ENCODE data around the gene TARS1.
"Not testable (repeated sequence)": the region's sequence is repeated elsewhere in the genome, so short reads cannot be mapped to it uniquely, and the experiment has no call there.

TARS1 gene

DNA sequence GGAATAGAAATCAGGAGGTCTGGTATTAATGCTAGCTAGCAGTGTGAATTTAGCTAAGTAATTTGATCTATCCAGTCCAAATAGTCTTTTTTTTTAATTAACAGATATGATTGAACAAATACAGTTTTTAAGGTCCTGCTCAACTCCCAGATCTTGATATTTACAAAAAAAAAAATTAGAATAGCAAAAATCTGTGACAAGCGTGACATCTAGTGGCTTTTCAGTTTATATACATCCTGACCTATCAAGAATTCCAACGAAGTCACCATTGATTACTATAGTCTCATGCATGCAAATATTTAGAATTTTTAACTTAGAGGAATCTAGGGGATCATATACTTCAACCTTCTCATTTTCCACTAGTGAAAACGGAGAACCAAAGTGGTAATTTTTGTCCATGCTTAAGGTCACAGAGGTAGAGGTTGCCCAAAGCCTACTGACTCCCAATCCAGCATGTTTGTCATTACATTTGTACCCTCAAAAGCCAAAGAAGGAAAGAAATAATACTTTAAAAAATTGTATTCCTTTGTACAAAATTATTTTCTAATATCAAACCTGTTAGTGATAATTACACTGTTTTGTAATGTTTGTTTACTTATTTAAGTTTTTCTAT lies 17.6 kb upstream of the TARS1 start:
- Histone ChIP-seq H3K9me3 (ENCODE audit: low read length) (no peaks in the 10 kb centered on the region), H3K4me3 (ENCODE audit: low read length) (no peak overlapping the region), H3K4me1 (ENCODE audit: insufficient read depth, low read length) (no peaks in the 10 kb centered on the region), H3K36me3 (ENCODE audit: insufficient read depth, low read length) (no peaks in the 10 kb centered on the region), H3K27me3 (ENCODE audit: insufficient read depth, low read length) (no peaks in the 10 kb centered on the region), H2AFZ (ENCODE audit: low read depth, low read length) (no peak overlapping the region)

DNA sequence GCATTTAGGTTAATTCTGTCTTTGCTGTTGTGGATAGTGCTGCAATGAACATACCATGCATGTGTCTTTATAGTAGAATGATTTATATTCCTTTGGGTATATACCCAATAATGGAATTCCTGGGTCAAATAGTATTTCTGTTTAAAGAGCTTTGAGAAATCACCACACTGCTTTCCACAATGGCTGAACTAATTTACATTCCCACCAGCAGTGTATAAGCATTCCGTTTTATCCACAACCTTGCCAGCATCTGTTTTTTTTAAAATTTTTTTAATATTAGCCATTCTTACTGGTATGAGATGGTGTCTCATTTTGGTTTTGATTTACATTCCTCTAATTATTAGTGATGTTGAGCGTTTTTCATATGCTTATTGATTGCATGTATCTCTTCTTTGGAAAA lies 15.5 kb upstream of the TARS1 start:
- no peaks in the 10 kb centered on the region for H3K27me3 ChIP-seq (ENCODE audit: insufficient read depth, low read length)
- no peak overlapping the region for H2AFZ ChIP-seq (ENCODE audit: low read depth, low read length)
- H3K9me3 ChIP-seq (ENCODE audit: low read length), result no peaks in the 10 kb centered on the region
- H3K4me1 ChIP-seq (ENCODE audit: insufficient read depth, low read length), result no peaks in the 10 kb centered on the region
- H3K36me3 ChIP-seq (ENCODE audit: insufficient read depth, low read length), result no peaks in the 10 kb centered on the region
- no peak overlapping the region for H3K4me3 ChIP-seq (ENCODE audit: low read length)

DNA sequence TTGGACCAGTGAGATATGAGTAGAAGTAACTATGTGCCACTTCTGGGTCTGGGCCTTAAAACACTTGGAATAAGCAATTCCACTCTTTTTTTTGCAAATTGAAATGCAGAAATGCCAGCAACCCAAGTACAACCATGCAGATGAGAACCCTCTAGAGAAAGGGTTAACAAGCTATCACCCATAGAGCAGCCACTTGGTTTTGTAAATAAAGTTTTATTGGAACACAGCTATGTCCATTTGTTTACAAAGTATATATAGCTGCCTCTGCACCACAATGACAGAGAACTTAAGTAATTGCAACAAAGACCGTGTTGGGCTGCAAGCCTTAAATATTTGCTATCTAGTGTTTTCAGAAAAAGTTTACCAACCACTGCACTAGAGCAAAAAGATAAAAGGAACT lies 9.8 kb upstream of the TARS1 start:
- Histone ChIP-seq H3K4me3 (ENCODE audit: low read length) (no peak overlapping the region), H3K27me3 (ENCODE audit: insufficient read depth, low read length) (no peaks in the 10 kb centered on the region), H3K36me3 (ENCODE audit: insufficient read depth, low read length) (no peaks in the 10 kb centered on the region), H2AFZ (ENCODE audit: low read depth, low read length) (no peak overlapping the region), H3K9me3 (ENCODE audit: low read length) (no peaks in the 10 kb centered on the region), H3K4me1 (ENCODE audit: insufficient read depth, low read length) (no peaks in the 10 kb centered on the region)

DNA sequence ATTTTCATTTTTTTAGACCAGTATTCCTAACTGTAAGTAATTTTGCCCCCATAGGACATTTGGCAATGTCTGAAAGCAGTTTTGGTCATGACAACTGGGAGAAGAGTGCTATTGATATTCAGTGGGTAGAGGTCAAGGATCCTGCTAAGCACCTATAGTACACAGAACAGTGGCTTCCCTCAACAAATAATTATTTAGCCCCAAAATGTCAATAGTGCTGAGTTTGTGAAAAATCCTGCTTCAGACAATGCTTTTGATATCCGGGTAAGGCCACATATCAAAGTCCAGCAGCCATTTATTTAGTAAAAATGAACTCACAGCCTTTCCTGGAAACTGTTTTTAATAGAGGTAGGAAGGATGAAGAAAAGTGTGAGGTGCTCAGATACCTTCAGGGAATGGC lies 8.1 kb upstream of the TARS1 start:
- Histone ChIP-seq H3K4me1 (ENCODE audit: insufficient read depth, low read length) (no peaks in the 10 kb centered on the region), H3K27me3 (ENCODE audit: insufficient read depth, low read length) (no peaks in the 10 kb centered on the region), H3K4me3 (ENCODE audit: low read length) (no peak overlapping the region), H3K9me3 (ENCODE audit: low read length) (no peaks in the 10 kb centered on the region), H2AFZ (ENCODE audit: low read depth, low read length) (no peak overlapping the region), H3K36me3 (ENCODE audit: insufficient read depth, low read length) (no peaks in the 10 kb centered on the region)

DNA sequence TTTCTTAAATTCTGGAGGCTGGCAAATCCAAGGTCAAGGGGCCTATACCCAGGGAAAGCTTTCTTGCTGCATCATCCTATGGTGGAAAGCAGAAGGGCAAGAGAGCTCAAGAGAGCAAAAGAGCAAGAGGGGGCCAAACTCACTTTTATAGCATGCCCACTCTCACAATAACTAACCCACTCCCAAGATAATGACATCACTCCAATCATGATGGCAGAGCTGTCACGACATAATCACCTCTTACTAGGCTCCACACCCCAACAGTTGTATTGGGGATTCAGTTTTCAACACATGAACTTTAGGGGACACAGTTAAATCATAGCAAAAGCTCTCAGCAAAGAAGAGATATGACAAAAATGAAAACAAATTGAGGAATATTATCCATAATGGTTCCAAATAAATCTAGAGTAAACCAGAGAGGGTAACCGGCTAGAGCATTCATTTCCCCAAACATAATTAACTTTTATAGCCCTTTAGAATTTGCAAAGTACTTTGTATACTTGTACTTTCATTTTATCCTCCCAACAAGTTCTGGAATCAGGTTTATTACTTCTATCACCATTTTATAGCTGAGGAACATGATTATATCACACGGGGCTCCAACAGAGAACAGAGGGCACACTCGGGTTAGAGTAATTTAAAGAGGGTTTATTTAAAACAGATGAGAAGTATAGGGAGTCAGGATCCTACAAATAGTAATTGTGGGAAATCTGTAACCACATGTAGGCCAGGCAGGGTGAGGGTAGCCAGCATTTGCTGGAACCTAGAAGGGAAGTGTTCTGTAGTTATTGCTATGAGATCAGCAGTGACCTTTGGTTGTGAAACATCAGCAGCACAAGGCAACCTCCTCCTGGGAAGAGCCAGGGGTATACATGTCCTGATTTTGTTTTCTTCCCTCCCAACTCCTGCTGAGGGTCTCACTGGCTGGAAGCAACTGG lies 7.2 kb upstream of the TARS1 start:
- Histone ChIP-seq H3K4me1 (ENCODE audit: insufficient read depth, low read length) (peaks cover under 1% of the 10 kb centered on the region), H3K9me3 (ENCODE audit: low read length) (no peaks in the 10 kb centered on the region), H3K4me3 (ENCODE audit: low read length) (no peak overlapping the region), H3K36me3 (ENCODE audit: insufficient read depth, low read length) (no peaks in the 10 kb centered on the region), H2AFZ (ENCODE audit: low read depth, low read length) (no peak overlapping the region), H3K27me3 (ENCODE audit: insufficient read depth, low read length) (no peaks in the 10 kb centered on the region)

DNA sequence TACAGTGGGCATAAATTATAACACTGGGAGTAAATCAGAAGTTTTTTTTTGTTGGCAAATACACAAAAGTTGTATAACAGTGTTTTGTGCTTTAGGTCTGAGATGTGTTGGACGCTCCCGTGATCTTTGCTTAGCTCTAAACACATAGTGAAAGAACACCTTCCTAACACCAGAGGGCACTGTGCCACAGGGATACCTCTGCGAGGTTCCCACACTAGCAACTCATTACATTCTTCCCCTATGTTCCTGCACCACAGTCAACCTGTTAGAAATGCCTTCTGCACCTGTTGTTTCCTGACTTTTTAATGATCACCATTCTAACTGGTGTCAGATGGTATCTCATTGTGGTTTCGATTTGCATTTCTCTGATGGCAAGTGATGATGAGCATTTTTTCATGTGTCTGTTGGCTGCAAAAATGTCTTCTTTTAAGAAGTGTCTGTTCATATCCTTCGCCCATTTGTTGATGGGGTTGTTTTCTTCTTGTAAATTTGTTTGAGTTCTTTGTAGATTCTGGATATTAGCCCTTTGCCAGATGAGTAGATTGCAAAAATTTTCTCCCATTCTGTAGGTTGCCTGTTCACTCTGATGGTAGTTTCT lies 4.8 kb upstream of the TARS1 start:
- not testable (repeated sequence) for H3K36me3 ChIP-seq (ENCODE audit: insufficient read depth, low read length); H3K4me3 ChIP-seq (ENCODE audit: low read length); H3K9me3 ChIP-seq (ENCODE audit: low read length); H2AFZ ChIP-seq (ENCODE audit: low read depth, low read length); H3K27me3 ChIP-seq (ENCODE audit: insufficient read depth, low read length)
- H3K4me1 ChIP-seq (ENCODE audit: insufficient read depth, low read length), result peaks cover 10% of the 10 kb centered on the region

DNA sequence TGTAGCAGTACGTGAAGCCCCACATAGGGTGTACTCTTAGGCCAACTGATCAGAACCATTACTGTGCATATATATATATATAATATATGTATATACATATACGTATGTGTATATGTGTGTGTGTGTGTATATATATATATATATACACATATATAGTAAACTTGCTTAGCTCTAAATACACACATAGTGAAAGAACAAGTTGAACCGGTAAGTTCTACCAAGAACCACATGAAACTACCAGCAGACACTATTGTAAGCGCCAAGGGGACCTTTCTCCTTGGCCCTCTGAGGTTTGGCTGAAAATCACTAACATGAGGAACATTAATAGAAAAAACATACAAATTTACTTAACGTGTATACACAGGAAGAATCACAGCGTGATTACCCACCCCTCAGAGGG lies 1.8 kb upstream of the TARS1 start:
- peaks cover 20% of the 10 kb centered on the region for H3K4me1 ChIP-seq (ENCODE audit: insufficient read depth, low read length)
- H2AFZ ChIP-seq (ENCODE audit: low read depth, low read length), result no peak overlapping the region
- peak overlapping the region; percentile 93 for H3K4me3 ChIP-seq (ENCODE audit: low read length)
- no peaks in the 10 kb centered on the region for H3K9me3 ChIP-seq (ENCODE audit: low read length)
- H3K27me3 ChIP-seq (ENCODE audit: insufficient read depth, low read length), result no peaks in the 10 kb centered on the region
- no peaks in the 10 kb centered on the region for H3K36me3 ChIP-seq (ENCODE audit: insufficient read depth, low read length)

DNA sequence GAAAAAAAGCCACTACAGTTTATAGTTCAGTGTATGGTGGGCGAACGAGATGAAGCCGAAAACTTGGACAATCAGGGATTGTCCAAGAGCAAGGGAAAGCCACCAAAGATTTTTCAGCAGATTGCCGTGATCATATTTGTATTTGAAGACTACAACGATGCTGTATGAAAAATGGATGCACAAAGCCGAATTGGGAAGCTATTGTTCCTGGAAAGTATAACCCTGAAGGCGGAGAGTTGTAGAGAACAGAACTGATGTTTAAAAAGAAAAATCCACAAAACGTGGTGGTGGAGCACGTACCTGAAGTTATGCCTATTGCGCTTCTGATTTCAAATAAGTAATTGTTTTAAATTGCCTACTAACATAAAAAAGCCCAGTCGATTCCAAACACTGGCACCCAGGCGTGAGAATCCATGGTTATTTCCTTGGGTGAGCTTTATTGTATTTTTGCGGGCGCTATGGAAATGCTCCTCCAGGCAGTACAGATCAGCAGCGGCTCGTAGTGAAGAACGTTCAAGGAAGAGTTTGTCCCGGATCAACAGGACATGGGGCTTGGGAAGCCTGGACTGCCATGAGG lies 772 bp upstream of the TARS1 start:
- Histone ChIP-seq H3K4me1 (ENCODE audit: insufficient read depth, low read length) (peaks cover 20% of the 10 kb centered on the region), H3K4me3 (ENCODE audit: low read length) (peak overlapping the region; percentile 93), H3K9me3 (ENCODE audit: low read length) (no peaks in the 10 kb centered on the region), H2AFZ (ENCODE audit: low read depth, low read length) (peak overlapping the region; percentile 91), H3K36me3 (ENCODE audit: insufficient read depth, low read length) (peaks cover 3% of the 10 kb centered on the region), H3K27me3 (ENCODE audit: insufficient read depth, low read length) (no peaks in the 10 kb centered on the region)

DNA sequence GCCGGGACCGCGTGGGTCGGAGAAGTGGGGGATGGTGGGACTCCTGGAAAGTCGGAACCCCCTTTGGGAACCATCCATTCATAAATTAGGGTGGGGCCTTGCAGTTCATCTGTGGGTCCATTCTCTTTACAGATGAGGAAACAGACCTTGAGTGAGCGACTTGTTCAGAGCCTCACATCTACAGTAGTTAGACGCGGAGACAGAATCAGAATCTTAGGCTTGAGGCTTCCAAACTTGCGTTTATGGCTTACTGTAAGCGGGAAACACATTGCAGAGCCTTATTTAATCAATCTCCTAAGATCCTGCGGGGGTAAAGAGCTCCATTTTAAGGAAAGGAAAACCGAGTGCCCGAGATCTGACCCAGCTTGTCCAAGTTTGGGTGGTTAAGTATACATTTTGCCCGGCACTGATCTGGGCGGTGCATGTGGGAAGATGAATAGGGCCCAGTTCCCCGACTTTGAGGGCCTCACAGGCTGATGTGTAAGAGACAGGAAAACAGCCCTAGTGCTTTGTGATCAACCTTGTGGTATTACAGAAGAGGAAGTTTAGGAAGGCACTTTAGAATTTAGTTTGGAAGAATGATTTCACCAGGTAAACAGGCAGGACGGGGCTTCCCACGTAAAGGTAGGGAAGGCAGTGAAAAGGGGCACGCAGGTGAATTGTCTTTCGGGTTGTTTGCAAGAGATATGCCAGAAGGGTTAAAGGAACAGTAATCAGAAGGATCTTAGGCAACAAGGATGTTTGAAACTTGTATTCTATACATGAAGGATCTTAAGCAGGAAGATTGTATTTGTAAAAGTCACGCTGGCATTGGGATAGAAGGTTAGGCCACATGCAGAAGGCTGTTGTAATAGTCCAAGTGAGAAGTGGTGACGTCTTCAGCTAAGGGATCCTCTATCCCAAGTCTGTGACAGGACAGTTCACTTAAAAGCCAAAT lies 744 bp downstream of the TARS1 start:
- peak overlapping the region; percentile 93 for H3K4me3 ChIP-seq (ENCODE audit: low read length)
- no peak overlapping the region for H2AFZ ChIP-seq (ENCODE audit: low read depth, low read length)
- peaks cover 20% of the 10 kb centered on the region for H3K4me1 ChIP-seq (ENCODE audit: insufficient read depth, low read length)
- peaks cover 17% of the 10 kb centered on the region for H3K36me3 ChIP-seq (ENCODE audit: insufficient read depth, low read length)
- H3K27me3 ChIP-seq (ENCODE audit: insufficient read depth, low read length), result no peaks in the 10 kb centered on the region
- no peaks in the 10 kb centered on the region for H3K9me3 ChIP-seq (ENCODE audit: low read length)

DNA sequence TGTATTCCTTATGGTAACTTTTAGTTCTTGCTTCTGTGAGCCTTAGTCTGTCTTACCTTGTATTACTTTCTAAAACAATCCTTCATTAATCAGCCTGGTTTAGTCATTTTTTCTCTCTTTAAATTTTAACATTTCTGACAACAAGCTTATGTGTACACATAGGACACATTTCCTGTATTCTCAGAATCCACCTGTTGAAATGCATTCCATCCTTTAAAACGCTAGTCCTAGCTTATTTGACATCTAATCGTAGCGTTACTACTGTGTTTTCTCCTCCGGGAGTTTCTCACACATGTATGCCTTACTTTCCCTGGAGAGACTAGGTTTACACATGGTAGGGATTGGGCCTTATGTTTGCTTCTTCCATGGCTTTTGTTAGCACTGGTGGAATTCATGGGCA lies 3.8 kb downstream of the TARS1 start:
- H3K9me3 ChIP-seq (ENCODE audit: low read length), result no peaks in the 10 kb centered on the region
- H2AFZ ChIP-seq (ENCODE audit: low read depth, low read length), result no peak overlapping the region
- H3K27me3 ChIP-seq (ENCODE audit: insufficient read depth, low read length), result no peaks in the 10 kb centered on the region
- H3K4me1 ChIP-seq (ENCODE audit: insufficient read depth, low read length), result peaks cover 11% of the 10 kb centered on the region
- peaks cover 41% of the 10 kb centered on the region for H3K36me3 ChIP-seq (ENCODE audit: insufficient read depth, low read length)
- H3K4me3 ChIP-seq (ENCODE audit: low read length), result no peak overlapping the region

DNA sequence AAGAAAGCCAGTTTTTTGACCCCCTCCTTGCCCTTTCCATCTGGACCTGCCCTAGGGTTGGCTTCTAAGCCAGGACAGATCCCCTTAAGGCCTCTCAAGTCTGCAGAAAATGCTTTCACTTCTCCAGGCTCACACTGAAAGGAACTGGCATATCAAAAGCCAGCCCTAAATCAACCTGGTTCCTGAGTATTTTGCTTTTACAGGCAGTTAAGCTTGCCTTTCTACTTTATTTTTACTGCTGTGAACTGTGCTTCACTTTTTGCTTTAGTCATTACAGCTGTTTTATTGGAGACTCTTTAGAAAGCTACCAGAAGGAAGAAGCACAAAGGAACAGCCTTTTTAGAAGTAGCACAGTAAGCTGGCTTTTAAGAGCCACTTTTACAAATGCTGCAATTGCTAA lies 5.0 kb downstream of the TARS1 start:
- Histone ChIP-seq H3K27me3 (ENCODE audit: insufficient read depth, low read length) (no peaks in the 10 kb centered on the region), H2AFZ (ENCODE audit: low read depth, low read length) (no peak overlapping the region), H3K9me3 (ENCODE audit: low read length) (no peaks in the 10 kb centered on the region), H3K4me3 (ENCODE audit: low read length) (no peak overlapping the region), H3K36me3 (ENCODE audit: insufficient read depth, low read length) (peaks cover 52% of the 10 kb centered on the region), H3K4me1 (ENCODE audit: insufficient read depth, low read length) (peaks cover 10% of the 10 kb centered on the region)

DNA sequence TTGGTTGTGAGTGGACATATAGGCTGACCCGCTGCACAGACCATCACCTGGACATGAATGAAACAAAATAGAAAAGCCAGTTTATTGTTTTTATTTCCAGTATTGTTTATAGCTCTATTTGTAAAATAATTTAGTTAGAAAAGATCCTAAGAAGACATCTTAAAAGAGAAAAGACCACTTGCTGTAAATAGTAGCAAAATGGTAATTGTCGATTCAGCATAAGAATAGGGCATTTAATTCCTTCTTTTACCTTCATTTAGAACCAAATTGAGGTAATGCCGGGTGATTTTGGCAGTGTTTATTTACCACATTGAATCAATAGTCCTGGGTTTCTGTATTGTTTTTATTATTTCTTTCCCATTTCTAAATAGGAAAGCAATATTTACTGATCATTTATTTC lies 7.4 kb downstream of the TARS1 start:
- H3K4me3 ChIP-seq (ENCODE audit: low read length), result no peak overlapping the region
- H3K36me3 ChIP-seq (ENCODE audit: insufficient read depth, low read length), result peaks cover 58% of the 10 kb centered on the region
- H3K4me1 ChIP-seq (ENCODE audit: insufficient read depth, low read length), result no peaks in the 10 kb centered on the region
- no peak overlapping the region for H2AFZ ChIP-seq (ENCODE audit: low read depth, low read length)
- no peaks in the 10 kb centered on the region for H3K9me3 ChIP-seq (ENCODE audit: low read length)
- no peaks in the 10 kb centered on the region for H3K27me3 ChIP-seq (ENCODE audit: insufficient read depth, low read length)
